KMS-11 (cell line): Measurements from ENCODE around the gene TMEM221.
"Not testable (repeated sequence)": the region's sequence is repeated elsewhere in the genome, so short reads cannot be mapped to it uniquely, and the experiment has no call there.

Source experiments
- H2AFZ ChIP-seq: fragments of 200-600 bp; sonication (generic); 2 replicates; pipeline ENCODE4 v1.6.1; 2016; ENCODE audit warnings: antibody characterized with exemption, mixed run types, low read depth
- H3K27ac ChIP-seq: fragments of 200-600 bp; sonication (generic); 2 replicates; pipeline ENCODE4 v1.6.1; 2016; ENCODE audit warnings: mild to moderate bottlenecking, mixed run types
- H3K27me3 ChIP-seq: fragments of 200-600 bp; sonication (generic); 2 replicates; pipeline ENCODE4 v1.6.1; 2017; ENCODE audit warnings: mild to moderate bottlenecking, low read depth, mixed run types, moderate library complexity; ENCODE audit not compliant: insufficient read depth
- H3K36me3 ChIP-seq: fragments of 200-600 bp; sonication (generic); 2 replicates; pipeline ENCODE4 v1.6.1; 2017; ENCODE audit warnings: mild to moderate bottlenecking, mixed run types; ENCODE audit not compliant: insufficient read depth
- H3K4me1 ChIP-seq: fragments of 200-600 bp; sonication (generic); 2 replicates; pipeline ENCODE4 v1.6.1; 2016; ENCODE audit warnings: mild to moderate bottlenecking, low read depth, mixed run types; ENCODE audit not compliant: poor library complexity, severe bottlenecking
- H3K4me2 ChIP-seq: fragments of 200-600 bp; sonication (generic); 2 replicates; pipeline ENCODE4 v1.7.0; 2016; ENCODE audit warnings: mild to moderate bottlenecking, mixed run types
- H3K4me3 ChIP-seq: fragments of 200-600 bp; sonication (generic); IDR thresholded peaks from 2 replicates; pipeline ENCODE4 v1.6.1; 2017; ENCODE audit warnings: low read depth, low read length, mixed read lengths; ENCODE audit not compliant: insufficient read depth
- H3K79me2 ChIP-seq: fragments of 200-600 bp; sonication (generic); 2 replicates; pipeline ENCODE4 v1.6.1; 2016; ENCODE audit warnings: low read depth, mixed run types; ENCODE audit not compliant: insufficient read depth
- H3K9ac ChIP-seq: fragments of 200-600 bp; sonication (generic); 2 replicates; pipeline ENCODE4 v1.6.1; 2016; ENCODE audit warnings: mild to moderate bottlenecking, mixed run types
- H4K20me1 ChIP-seq: fragments of 200-600 bp; sonication (generic); 2 replicates; pipeline ENCODE4 v1.6.1; 2016; ENCODE audit warnings: mild to moderate bottlenecking, mixed run types; ENCODE audit not compliant: insufficient read depth
- TF ChIP-seq, protein P1 (sequence below): fragments of 200-600 bp; sonication (generic); conservative IDR thresholded peaks from 2 replicates; pipeline ENCODE4 v1.6.1; 2017; ENCODE audit warnings: low read depth, mild to moderate bottlenecking, antibody characterized with exemption, low read length, moderate library complexity, mixed read lengths

Gene TMEM221

DNA sequence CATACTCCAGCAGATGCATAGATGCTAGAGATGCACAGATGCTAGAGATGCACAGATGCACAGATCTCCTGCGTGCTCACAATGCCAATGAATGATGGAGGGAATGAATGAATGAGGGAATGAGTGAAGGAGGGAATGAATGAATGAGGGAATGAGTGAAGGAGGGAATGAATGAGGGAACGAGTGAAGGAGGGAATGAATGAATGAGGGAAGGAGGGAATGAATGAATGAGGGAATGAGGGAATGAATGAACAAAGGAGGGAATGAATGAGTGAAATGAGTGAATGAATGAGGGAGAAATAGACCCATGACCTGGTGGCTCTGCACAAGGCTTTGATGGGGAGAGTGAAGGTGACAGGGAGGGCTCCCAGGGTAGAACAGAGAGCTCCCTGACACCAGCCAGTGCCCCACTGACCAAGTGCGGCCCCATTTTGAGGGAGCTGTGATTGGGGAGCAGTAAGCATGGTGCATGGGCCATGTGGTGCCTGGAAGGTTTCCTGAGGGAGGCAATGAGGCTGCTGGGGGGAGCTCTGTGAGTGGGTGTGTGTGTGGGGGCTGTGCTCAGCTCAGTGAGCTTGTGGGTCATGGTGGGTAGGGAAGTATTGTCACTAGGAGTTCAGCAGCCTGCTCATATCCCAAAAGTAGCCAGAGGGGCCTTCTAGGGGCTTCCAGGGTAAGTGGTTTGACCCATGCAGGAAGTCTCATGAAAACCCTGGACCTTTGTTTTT lies 34.6 kb upstream of the TMEM221 start:
- no peak overlapping the region for H3K4me3 ChIP-seq
- TF ChIP-seq, protein P1, sequence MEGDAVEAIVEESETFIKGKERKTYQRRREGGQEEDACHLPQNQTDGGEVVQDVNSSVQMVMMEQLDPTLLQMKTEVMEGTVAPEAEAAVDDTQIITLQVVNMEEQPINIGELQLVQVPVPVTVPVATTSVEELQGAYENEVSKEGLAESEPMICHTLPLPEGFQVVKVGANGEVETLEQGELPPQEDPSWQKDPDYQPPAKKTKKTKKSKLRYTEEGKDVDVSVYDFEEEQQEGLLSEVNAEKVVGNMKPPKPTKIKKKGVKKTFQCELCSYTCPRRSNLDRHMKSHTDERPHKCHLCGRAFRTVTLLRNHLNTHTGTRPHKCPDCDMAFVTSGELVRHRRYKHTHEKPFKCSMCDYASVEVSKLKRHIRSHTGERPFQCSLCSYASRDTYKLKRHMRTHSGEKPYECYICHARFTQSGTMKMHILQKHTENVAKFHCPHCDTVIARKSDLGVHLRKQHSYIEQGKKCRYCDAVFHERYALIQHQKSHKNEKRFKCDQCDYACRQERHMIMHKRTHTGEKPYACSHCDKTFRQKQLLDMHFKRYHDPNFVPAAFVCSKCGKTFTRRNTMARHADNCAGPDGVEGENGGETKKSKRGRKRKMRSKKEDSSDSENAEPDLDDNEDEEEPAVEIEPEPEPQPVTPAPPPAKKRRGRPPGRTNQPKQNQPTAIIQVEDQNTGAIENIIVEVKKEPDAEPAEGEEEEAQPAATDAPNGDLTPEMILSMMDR = no peak
- no peaks in the 10 kb centered on the region for H3K4me1 ChIP-seq
- no peaks in the 10 kb centered on the region for H3K27me3 ChIP-seq
- no peaks in the 10 kb centered on the region for H4K20me1 ChIP-seq
- H3K79me2 ChIP-seq = no peaks in the 10 kb centered on the region
- H3K36me3 ChIP-seq = no peaks in the 10 kb centered on the region
- no peak overlapping the region for H3K27ac ChIP-seq
- no peak overlapping the region for H2AFZ ChIP-seq
- no peak overlapping the region for H3K9ac ChIP-seq
- H3K4me2 ChIP-seq = no peak overlapping the region

- H3K4me1 ChIP-seq = no peaks in the 10 kb centered on the region
- no peak overlapping the region for H2AFZ ChIP-seq
- no peak overlapping the region for H3K4me3 ChIP-seq
- H3K9ac ChIP-seq = no peak overlapping the region
- no peak overlapping the region for H3K4me2 ChIP-seq
- TF ChIP-seq, protein P1 = no peak
- H4K20me1 ChIP-seq = no peaks in the 10 kb centered on the region
- H3K27me3 ChIP-seq = no peaks in the 10 kb centered on the region
- no peaks in the 10 kb centered on the region for H3K36me3 ChIP-seq
- no peak overlapping the region for H3K27ac ChIP-seq
- H3K79me2 ChIP-seq = no peaks in the 10 kb centered on the region
These were observed 33.5 kb upstream of the TMEM221 start for GRCh38 chr19:17481986-17482385.

GRCh38 chr19:17479325-17479791 lies 30.9 kb upstream of the TMEM221 start:
- Histone ChIP-seq H3K27me3 (no peaks in the 10 kb centered on the region), H3K27ac (no peak overlapping the region), H4K20me1 (no peaks in the 10 kb centered on the region), H3K4me1 (no peaks in the 10 kb centered on the region), H3K9ac (no peak overlapping the region), H3K36me3 (no peaks in the 10 kb centered on the region), H3K4me2 (no peak overlapping the region), H2AFZ (no peak overlapping the region), H3K4me3 (no peak overlapping the region), H3K79me2 (no peaks in the 10 kb centered on the region)
- TF ChIP-seq, protein P1 = no peak

DNA sequence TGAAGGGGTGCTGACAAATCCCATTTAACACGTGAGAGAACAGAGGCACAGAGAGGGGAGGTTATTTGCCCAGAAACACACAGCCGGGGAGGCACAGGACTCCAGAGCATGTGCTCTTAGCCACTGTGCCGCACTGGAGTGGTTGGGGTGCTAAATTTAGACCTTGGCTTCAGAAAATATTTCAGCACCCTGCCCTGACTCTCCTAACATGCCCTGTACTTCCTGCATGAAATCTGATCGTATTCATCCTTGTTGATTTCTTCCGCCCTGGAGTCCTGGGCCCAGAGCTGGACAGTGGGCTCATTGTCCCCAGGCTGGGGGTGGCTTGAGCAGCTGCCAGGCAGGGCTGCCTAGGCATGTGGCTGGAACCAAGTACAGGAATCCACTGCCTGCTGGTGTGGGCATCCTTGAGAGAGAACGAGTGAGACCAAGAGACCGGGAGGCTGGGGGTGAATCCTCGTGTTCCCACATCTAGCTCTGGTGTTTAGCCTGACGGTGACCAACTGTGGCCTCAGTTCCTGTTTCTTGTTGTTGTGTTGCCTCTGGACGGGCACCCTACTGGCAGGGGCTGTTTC lies 27.2 kb upstream of the TMEM221 start:
- H3K36me3 ChIP-seq = no peaks in the 10 kb centered on the region
- H4K20me1 ChIP-seq = no peaks in the 10 kb centered on the region
- H3K9ac ChIP-seq = no peak overlapping the region
- no peak overlapping the region for H3K4me2 ChIP-seq
- TF ChIP-seq, protein P1 = no peak
- no peak overlapping the region for H3K4me3 ChIP-seq
- H3K79me2 ChIP-seq = no peaks in the 10 kb centered on the region
- no peaks in the 10 kb centered on the region for H3K4me1 ChIP-seq
- H3K27ac ChIP-seq = no peak overlapping the region
- H3K27me3 ChIP-seq = no peaks in the 10 kb centered on the region
- H2AFZ ChIP-seq = no peak overlapping the region

GRCh38 chr19:17475011-17475540 lies 26.6 kb upstream of the TMEM221 start:
- H3K36me3 ChIP-seq, H4K20me1 ChIP-seq, H3K4me2 ChIP-seq, H3K4me1 ChIP-seq, H3K4me3 ChIP-seq, H3K27me3 ChIP-seq, H3K79me2 ChIP-seq, H3K27ac ChIP-seq, H3K9ac ChIP-seq, H2AFZ ChIP-seq: not testable (repeated sequence)
